ENCODE measurements around the gene FAIM2. TPM values are rescaled to one million over a fixed set of nuclear protein-coding genes. Genes with fewer than 3 reads are reported as not detected.

FAIM2 gene
- total RNA-seq, 2 experiments from 2014 or later, result 0.22 to 0.56 TPM

- Mint-ChIP-seq H3K4me1 (ENCODE audit: low read depth) (peaks cover 18% of the 10 kb centered on the region), H3K36me3 (ENCODE audit: low read depth) (peaks cover 4% of the 10 kb centered on the region), H3K27me3 (no peaks in the 10 kb centered on the region), H3K27ac (no peak overlapping the region), H3K4me3 (no peak overlapping the region), H3K9me3 (no peaks in the 10 kb centered on the region)
- ChIA-PET POLR2A (interaction anchor here (1.3 kb wide), 1 partner anchor 11 kb away, joined by 3 read pairs; no protein-coding TSS in a partner anchor), CTCF (interaction anchor here (0.8 to 3.0 kb wide), 7 partner anchors 9 to 120 kb away, joined by 3 to 8 read pairs (median 5); partner anchors contain the start of gene TMBIM6)
- TF ChIP-seq CTCF (IDR thresholded peaks at IDR 0.05), result no peak
- ATAC-seq, result no peak
- intact Hi-C loops (cut with micrococcal nuclease), result no loop called here
- DNase-seq, result no peak
Observed at GRCh38 chr12:49847161-49847560, 56.5 kb downstream of the FAIM2 start.

- Mint-ChIP-seq H3K36me3 (ENCODE audit: low read depth) (peaks cover 4% of the 10 kb centered on the region), H3K27me3 (no peaks in the 10 kb centered on the region), H3K4me1 (ENCODE audit: low read depth) (peaks cover 25% of the 10 kb centered on the region), H3K27ac (no peak overlapping the region), H3K4me3 (no peak overlapping the region), H3K9me3 (no peaks in the 10 kb centered on the region)
- no peak for DNase-seq
- CTCF ChIA-PET, result interaction anchor here (1.3 to 4.1 kb wide), 6 partner anchors 21 to 121 kb away, joined by 3 to 19 read pairs (median 5); no protein-coding TSS in a partner anchor
- no peak for ATAC-seq
- POLR2A ChIA-PET, result interaction anchor here (1.3 kb wide), 1 partner anchor 9 kb away, joined by 3 read pairs; no protein-coding TSS in a partner anchor
- no peak for TF ChIP-seq CTCF (IDR thresholded peaks at IDR 0.05)
- intact Hi-C loops (cut with micrococcal nuclease), result no loop called here
Observed at GRCh38 chr12:49846032-49846431, 57.7 kb downstream of the FAIM2 start.

GRCh38 chr12:49843876-49844437 lies 59.7 kb downstream of the FAIM2 start:
- Mint-ChIP-seq H3K9me3 (no peaks in the 10 kb centered on the region), H3K27me3 (no peaks in the 10 kb centered on the region), H3K4me1 (ENCODE audit: low read depth) (peaks cover 28% of the 10 kb centered on the region), H3K36me3 (ENCODE audit: low read depth) (peaks cover 4% of the 10 kb centered on the region), H3K4me3 (peak overlapping the region; percentile 94), H3K27ac (peak overlapping the region; percentile 91)
- intact Hi-C loops (cut with micrococcal nuclease), result no loop called here
- no peak for ATAC-seq
- TF ChIP-seq CTCF (IDR thresholded peaks at IDR 0.05), result no peak
- ChIA-PET POLR2A (interaction anchor here (1.2 to 1.7 kb wide), 3 partner anchors 16 to 102 kb away, joined by 3 to 6 read pairs (median 5); partner anchors contain the start of genes NCKAP5L and TMBIM6), CTCF (interaction anchor here (1.0 to 7.0 kb wide), 8 partner anchors 23 to 195 kb away, joined by 3 to 36 read pairs (median 6); partner anchors contain the start of gene TMBIM6)
- DNase-seq, result no peak

GRCh38 chr12:49843411-49843810 lies 60.3 kb downstream of the FAIM2 start:
- H3K36me3 Mint-ChIP-seq (ENCODE audit: low read depth), result peaks cover 4% of the 10 kb centered on the region
- POLR2A ChIA-PET, result interaction anchor here (0.9 to 1.7 kb wide), 6 partner anchors 11 to 102 kb away, joined by 3 to 8 read pairs (median 4); partner anchors contain the start of genes NCKAP5L and TMBIM6
- CTCF ChIA-PET, result interaction anchor here (0.9 to 7.0 kb wide), 8 partner anchors 23 to 196 kb away, joined by 3 to 36 read pairs (median 7); partner anchors contain the start of gene TMBIM6
- ATAC-seq, result no peak
- peak overlapping the region; percentile 94 for H3K4me3 Mint-ChIP-seq
- H3K4me1 Mint-ChIP-seq (ENCODE audit: low read depth), result peaks cover 28% of the 10 kb centered on the region
- H3K27ac Mint-ChIP-seq, result peak overlapping the region; percentile 91
- no peak for DNase-seq
- TF ChIP-seq CTCF (IDR thresholded peaks at IDR 0.05), result no peak
- H3K9me3 Mint-ChIP-seq, result no peaks in the 10 kb centered on the region
- no peaks in the 10 kb centered on the region for H3K27me3 Mint-ChIP-seq
- intact Hi-C loops (cut with micrococcal nuclease), result no loop called here

All from activated CD8-positive, alpha-beta T cell treated with anti-CD3 and anti-CD28 coated beads for 36 hours (primary cell).